Measurements from ENCODE around the gene ZNF319. TPM values are rescaled to one million over a fixed set of nuclear protein-coding genes. Genes with fewer than 3 reads are reported as not detected.

The ZNF319 gene
- total and polyA plus RNA-seq, 2 of the 8 experiments (the other 6 are each of a cell fraction or from before 2014, with no cell fraction given): 3.3 to 5.5 TPM

DNA sequence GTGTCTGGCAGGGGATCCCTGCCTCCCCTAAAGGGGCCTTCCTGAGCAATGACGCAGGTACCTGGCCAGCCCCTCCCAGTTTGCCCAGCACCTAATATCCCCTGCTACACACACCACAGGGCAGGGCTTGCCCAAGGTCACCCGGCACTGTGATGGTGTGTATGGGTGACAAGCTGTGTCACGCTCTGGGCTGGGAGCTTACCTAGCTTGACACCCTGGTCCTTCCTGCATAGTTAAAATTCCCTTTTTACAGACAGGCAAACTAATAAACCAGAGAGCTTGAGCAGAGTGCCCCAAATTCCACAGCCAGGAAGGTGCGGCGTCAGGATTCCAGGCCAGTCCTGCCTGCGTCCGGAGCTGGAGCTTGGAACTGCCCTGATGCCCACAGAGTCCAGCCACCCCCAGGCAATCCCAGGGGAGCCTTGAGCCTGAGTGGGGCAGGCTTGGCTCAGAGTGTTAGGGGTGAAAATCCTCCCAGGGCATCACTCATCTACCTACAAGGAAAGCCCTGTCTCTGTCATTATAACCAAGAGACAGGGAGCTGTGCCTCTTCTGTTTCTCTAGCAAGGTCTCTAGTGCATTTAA, 43.2 kb upstream of the ZNF319 start:
- H3K4me1 ChIP-seq (replicated peaks in 1 of 4; ENCODE audit: control insufficient read depth in 3 of 4, insufficient read depth in 4 of 4, low read length in 3 of 4): peaks cover 0 to 15% (median 7%) of the 10 kb centered on the region in 4 experiments; a peak in 4 of 7 replicates
- no peak overlapping the region for H2AK5ac ChIP-seq (ENCODE audit: low read depth, low read length)
- H2BK5ac ChIP-seq (ENCODE audit: low read depth, low read length): no peak overlapping the region; the same call in 1 of the 2 replicates
- no peak overlapping the region for H3K4me2 ChIP-seq (ENCODE audit: insufficient read depth in 1 of 2, low read depth in 2 of 2, low read length in 2 of 2)
- H3K4ac ChIP-seq (replicated peaks; ENCODE audit: insufficient read length, low read depth, low read length): no peak overlapping the region
- no peak overlapping the region for H2BK15ac ChIP-seq (ENCODE audit: low read length)
- no peak overlapping the region for H2BK12ac ChIP-seq (ENCODE audit: low read depth, low read length)
- H3K27me3 ChIP-seq (replicated peaks in 1 of 4; ENCODE audit: control insufficient read depth in 3 of 4, extremely low read depth in 1 of 4, insufficient read depth in 3 of 4, low read length in 3 of 4): no peaks in the 10 kb centered on the region
- H3K18ac ChIP-seq (ENCODE audit: extremely low read depth, low read length): no peak overlapping the region
- no peaks in the 10 kb centered on the region for H3K23me2 ChIP-seq (ENCODE audit: low read depth, low read length)
- DNase-seq (ENCODE audit: low read depth in 1 of 2, low spot score in 2 of 2) (no peak), FAIRE-seq (no peak)
- no peak overlapping the region for H2AFZ ChIP-seq (ENCODE audit: low read length)
- H2BK20ac ChIP-seq (ENCODE audit: low read length): no peak overlapping the region
- peaks cover 0 to 3% of the 10 kb centered on the region in 2 experiments for H4K20me1 ChIP-seq (replicated peaks in 1 of 2; ENCODE audit: control insufficient read depth in 1 of 2, insufficient read depth in 2 of 2, low read length in 2 of 2)
- 88% methylated on average over 7 of the region's 7 CpGs; no CpG with 5 or more reads in 1 of the 2 experiments for WGBS, 2 experiments (ENCODE audit: extremely low coverage in 1 of 2, insufficient coverage in 1 of 2, insufficient read length in 1 of 2, insufficient replicate concordance in 2 of 2, low coverage in 1 of 2, low lambda C conversion rate in 2 of 2, missing lambda C conversion rate in 1 of 2)
- H3K4me3 ChIP-seq (ENCODE audit: extremely low read depth in 1 of 4, insufficient read depth in 2 of 4, low read depth in 3 of 4, low read length in 4 of 4): no peak overlapping the region
- ChIA-PET POLR2A (ENCODE audit: partially characterized antibody) (interaction anchor here (1.2 to 1.8 kb wide), 3 partner anchors 11 to 60 kb away, joined by 3 to 4 read pairs (median 3); no protein-coding TSS in a partner anchor), CTCF (ENCODE audit: partially characterized antibody) (interaction anchor here (1.0 to 1.9 kb wide), 6 partner anchors 9 to 78 kb away, joined by 3 to 8 read pairs (median 4); no protein-coding TSS in a partner anchor)
- H3K56ac ChIP-seq (replicated peaks; ENCODE audit: insufficient read length, low read depth, low read length): no peak overlapping the region
- no peaks in the 10 kb centered on the region for H3K79me2 ChIP-seq (ENCODE audit: control insufficient read depth in 1 of 2, insufficient read depth in 2 of 2, low read length in 2 of 2)
- H3K23ac ChIP-seq (ENCODE audit: insufficient read length): no peak overlapping the region
- H3K9me3 ChIP-seq (ENCODE audit: insufficient read depth in 2 of 2, low read depth in 1 of 2, low read length in 1 of 2): no peaks in the 10 kb centered on the region
- H2BK120ac ChIP-seq (replicated peaks; ENCODE audit: low read depth, low read length): no peak overlapping the region
- no peak overlapping the region for H3K14ac ChIP-seq (ENCODE audit: insufficient read length)
- no peak overlapping the region for H4K5ac ChIP-seq (ENCODE audit: insufficient read length, low read depth, low read length)
- no peaks in the 10 kb centered on the region for H3K79me1 ChIP-seq (ENCODE audit: low read depth, low read length)
- H4K8ac ChIP-seq (ENCODE audit: extremely low read depth, insufficient read depth, low read length): no peak overlapping the region
- peaks cover 2 to 35% (median 13%) of the 10 kb centered on the region in 4 experiments; a peak in 5 of 8 replicates for H3K36me3 ChIP-seq (ENCODE audit: control insufficient read depth in 2 of 4, insufficient read depth in 4 of 4, low read length in 3 of 4)
- no peak overlapping the region for H3K9ac ChIP-seq (replicated peaks in 1 of 4; ENCODE audit: extremely low read depth in 1 of 4, low read depth in 3 of 4, low read length in 3 of 4)
- no peak overlapping the region for H3K27ac ChIP-seq (ENCODE audit: low read depth, low read length)
- no peak overlapping the region for H4K91ac ChIP-seq (replicated peaks; ENCODE audit: insufficient read length, low read length)
- TF ChIP-seq JUND (IDR thresholded peaks at IDR 0.05; ENCODE audit: low read length): no peak
- TF ChIP-seq SRF (IDR thresholded peaks at IDR 0.05; ENCODE audit: low read depth, low read length): no peak
- no peak for TF ChIP-seq POLR2A (IDR thresholded peaks at IDR 0.05; ENCODE audit: control extremely low read depth in 1 of 2, low read depth in 2 of 2, low read length in 2 of 2)
- no peak for TF ChIP-seq PHF8 (conservative IDR thresholded peaks at IDR 0.05; ENCODE audit: low read depth, low read length)
- no peak for TF ChIP-seq RFX5 (IDR thresholded peaks at IDR 0.05; ENCODE audit: borderline replicate concordance, low read depth, low read length)
- no peak for TF ChIP-seq TBP (IDR thresholded peaks at IDR 0.05; ENCODE audit: low read depth, low read length)
- TF ChIP-seq, protein P1, sequence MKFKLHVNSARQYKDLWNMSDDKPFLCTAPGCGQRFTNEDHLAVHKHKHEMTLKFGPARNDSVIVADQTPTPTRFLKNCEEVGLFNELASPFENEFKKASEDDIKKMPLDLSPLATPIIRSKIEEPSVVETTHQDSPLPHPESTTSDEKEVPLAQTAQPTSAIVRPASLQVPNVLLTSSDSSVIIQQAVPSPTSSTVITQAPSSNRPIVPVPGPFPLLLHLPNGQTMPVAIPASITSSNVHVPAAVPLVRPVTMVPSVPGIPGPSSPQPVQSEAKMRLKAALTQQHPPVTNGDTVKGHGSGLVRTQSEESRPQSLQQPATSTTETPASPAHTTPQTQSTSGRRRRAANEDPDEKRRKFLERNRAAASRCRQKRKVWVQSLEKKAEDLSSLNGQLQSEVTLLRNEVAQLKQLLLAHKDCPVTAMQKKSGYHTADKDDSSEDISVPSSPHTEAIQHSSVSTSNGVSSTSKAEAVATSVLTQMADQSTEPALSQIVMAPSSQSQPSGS (IDR thresholded peaks at IDR 0.05; ENCODE audit: low read length): no peak
- TF ChIP-seq, protein P2, sequence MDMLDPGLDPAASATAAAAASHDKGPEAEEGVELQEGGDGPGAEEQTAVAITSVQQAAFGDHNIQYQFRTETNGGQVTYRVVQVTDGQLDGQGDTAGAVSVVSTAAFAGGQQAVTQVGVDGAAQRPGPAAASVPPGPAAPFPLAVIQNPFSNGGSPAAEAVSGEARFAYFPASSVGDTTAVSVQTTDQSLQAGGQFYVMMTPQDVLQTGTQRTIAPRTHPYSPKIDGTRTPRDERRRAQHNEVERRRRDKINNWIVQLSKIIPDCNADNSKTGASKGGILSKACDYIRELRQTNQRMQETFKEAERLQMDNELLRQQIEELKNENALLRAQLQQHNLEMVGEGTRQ (IDR thresholded peaks at IDR 0.05; ENCODE audit: low read length): no peak
- TF ChIP-seq SIX5 (IDR thresholded peaks at IDR 0.05; ENCODE audit: low read depth, low read length): no peak
- no peak for TF ChIP-seq EGR1 (IDR thresholded peaks at IDR 0.05; ENCODE audit: borderline replicate concordance, low read depth, low read length)
- no peak for TF ChIP-seq SUZ12 (IDR thresholded peaks at IDR 0.05; ENCODE audit: low read length)
